ENCODE measurements around the gene UNC13C.

DNA sequence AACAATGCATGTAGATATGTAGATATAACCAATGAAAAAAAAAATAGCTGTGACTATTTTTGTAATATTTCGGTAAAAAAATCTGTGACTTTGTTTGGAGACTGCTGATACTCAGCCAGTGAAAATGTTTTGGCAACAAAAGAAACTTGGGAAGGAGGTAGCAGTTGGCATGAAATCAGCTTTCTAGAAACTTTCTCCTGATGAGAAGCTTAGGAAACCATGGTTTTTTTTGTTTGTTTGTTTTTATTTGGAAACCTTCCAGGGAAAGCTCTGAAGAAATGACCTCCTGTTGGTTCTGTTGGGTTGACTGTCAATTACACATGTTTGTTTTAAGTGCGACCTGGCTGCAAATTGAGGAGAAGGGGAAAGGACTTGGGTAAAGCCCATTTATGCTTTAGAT, 445.9 kb downstream of the UNC13C start:
- TF ChIP-seq CEBPB (IDR thresholded peaks at IDR 0.05), result no peak
- TF ChIP-seq YY1 (IDR thresholded peaks at IDR 0.05; ENCODE audit: low read depth), result no peak
- TF ChIP-seq ZBTB7A (IDR thresholded peaks at IDR 0.05; ENCODE audit: low read depth), result no peak

Measured in Ishikawa (cell line).